NCI-H1694 (cell line): ENCODE measurements around the gene CD79B.
"Not testable (repeated sequence)": the region's sequence is repeated elsewhere in the genome, so short reads cannot be mapped to it uniquely, and the experiment has no call there.

Experiments
- DNase-seq: peaks from one replicate; lab custom pipeline; 2025; lab: John Stamatoyannopoulos, UW

CD79B gene

GRCh38 chr17:63930951-63931575 is 1.1 kb downstream of the CD79B start:
- no peak for DNase-seq

GRCh38 chr17:63929860-63930766 is 2.0 kb downstream of the CD79B start:
- DNase-seq: no peak

- no peak for DNase-seq
Observed at GRCh38 chr17:63928966-63929695, 3.0 kb downstream of the CD79B start.

- no peak for DNase-seq
Observed at GRCh38 chr17:63928172-63928666, 3.9 kb downstream of the CD79B start.

GRCh38 chr17:63927464-63928171 is 4.5 kb downstream of the CD79B start:
- no peak for DNase-seq

DNA sequence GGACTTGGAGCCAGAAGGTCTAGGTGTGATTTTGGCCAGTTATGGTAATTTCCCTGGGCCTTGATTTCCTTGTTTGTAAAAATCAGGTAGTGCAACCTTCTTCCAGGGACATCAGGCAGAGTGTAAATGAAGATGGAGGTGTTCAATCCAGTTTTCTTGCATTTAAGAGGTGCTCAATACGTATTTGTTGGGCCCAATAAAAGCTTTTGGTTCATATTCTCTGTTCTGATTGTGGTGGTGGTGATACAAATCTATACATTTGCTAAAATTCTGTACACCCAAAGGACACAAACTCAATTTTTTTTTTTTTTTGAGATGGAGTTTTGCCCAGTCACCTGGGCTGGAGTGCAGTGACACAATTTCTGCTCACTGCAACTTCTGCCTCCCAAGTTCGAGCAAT is 6.0 kb downstream of the CD79B start:
- DNase-seq: no peak

DNA sequence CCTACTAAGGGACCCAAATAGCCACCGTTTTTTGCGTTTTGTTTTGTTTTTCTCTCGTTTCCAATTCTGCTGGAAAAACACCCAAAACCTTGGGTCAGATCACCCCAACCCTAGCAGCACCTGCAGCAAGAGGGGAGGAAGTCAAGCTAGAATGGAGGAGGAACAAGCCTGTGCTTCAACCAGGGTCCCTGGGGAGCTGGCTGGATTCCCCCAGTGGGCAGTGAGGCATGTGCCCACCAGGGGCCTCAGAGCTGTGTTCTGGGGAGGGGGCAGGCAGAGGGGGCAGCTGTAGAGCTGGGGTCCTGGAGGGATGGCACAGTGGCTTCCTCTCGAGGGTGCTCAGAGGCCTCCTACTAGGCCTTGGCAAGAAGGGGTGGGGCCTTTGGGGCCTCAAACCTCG is 6.5 kb downstream of the CD79B start:
- DNase-seq: no peak

- not testable (repeated sequence) for DNase-seq
Observed at GRCh38 chr17:63922402-63922801, 9.7 kb downstream of the CD79B start.

- not testable (repeated sequence) for DNase-seq
Observed at GRCh38 chr17:63920779-63921178, 11.4 kb downstream of the CD79B start.

GRCh38 chr17:63920050-63920449 is 12.1 kb downstream of the CD79B start:
- DNase-seq: not testable (repeated sequence)

- DNase-seq: peak; percentile 46
Observed at GRCh38 chr17:63919311-63919723, 12.8 kb downstream of the CD79B start.

DNA sequence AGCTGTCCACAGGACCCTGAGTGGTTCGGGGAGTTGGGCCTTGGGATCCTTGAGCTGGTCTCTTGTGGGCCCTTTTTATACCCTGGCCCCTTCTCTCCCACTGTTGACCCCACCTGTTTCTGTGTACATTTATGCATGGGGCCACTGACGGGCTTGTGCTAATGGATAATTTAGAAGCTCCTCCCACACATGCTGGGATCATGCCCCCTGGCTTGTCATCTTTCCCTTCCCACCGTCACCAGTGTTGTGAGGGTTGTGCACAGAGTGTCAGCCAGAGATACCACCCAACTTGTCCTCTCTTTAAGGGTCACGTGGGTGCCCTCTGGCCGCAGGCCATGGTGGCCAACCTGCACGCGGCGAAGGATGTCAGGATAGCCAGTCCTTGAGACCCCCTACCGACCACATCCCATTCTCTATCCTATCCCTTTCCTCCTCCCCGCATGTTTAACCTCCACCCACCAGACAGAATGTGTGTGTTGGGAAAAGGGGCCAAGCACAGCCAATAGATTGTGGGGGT is 13.3 kb downstream of the CD79B start, which contains the start of gene GH1:
Gene GH1, minus strand, starts transcription at position 51 of the 517 bp plus-strand sequence. CDS start 63 bp downstream, outside the sequence.
- not testable (repeated sequence) for DNase-seq

- no peak for DNase-seq
Observed at GRCh38 chr17:63918305-63918704, 13.8 kb downstream of the CD79B start.

GRCh38 chr17:63917646-63918045 is 14.5 kb downstream of the CD79B start:
- DNase-seq: no peak

DNA sequence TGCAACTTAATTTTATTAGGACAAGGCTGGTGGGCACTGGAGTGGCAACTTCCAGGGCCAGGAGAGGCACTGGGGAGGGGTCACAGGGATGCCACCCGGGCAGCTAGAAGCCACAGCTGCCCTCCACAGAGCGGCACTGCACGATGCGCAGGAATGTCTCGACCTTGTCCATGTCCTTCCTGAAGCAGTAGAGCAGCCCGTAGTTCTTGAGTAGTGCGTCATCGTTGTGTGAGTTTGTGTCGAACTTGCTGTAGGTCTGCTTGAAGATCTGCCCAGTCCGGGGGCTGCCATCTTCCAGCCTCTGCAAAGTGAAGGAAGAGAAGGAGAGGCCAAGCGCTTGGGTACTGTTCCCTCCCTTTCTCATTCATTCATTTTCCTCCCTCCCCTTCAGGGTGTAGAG is 14.9 kb downstream of the CD79B start:
- DNase-seq: not testable (repeated sequence)

GRCh38 chr17:63916566-63917185 is 15.5 kb downstream of the CD79B start:
- DNase-seq: no peak

DNA sequence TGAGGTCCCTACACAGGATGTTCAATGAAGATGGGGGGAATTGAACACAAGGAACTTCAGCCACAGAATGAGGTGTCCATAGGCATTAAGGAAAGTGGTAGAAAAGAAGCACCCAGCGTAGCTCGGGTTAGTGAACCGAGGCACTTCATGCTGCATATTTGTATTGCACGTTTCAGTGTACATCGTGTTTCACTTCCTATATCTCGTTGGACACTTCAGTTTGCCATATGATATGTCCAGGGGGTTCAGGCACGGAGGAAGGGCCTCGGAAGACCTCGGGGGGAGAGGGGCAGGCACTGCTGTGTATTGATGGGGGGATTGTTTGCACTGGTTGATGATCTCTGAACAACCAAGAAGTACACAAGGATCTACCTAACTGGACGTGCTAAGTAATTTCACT is 16.4 kb downstream of the CD79B start:
- DNase-seq: not testable (repeated sequence)

DNA sequence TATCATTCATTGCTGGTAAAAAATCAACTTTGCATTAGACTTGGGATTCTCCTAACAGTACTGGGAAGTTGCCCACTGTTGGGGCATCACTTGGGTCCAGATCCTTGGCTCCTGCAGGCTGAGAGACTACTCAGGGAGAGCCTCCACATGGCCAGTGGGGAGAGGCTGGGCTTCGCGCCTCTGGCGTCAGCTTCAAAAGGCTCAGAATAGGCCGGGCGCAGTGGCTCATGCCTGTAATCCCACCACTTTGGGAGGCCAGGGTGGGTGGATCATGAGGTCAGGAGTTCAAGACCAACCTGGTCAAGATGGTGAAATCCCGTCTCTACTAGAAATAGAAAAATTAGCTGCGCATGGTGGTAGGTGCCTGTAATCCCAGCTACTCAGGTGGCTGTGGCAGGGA is 17.7 kb downstream of the CD79B start:
- DNase-seq: no peak

GRCh38 chr17:63911657-63912100 is 20.5 kb downstream of the CD79B start:
- peak; percentile 15 for DNase-seq

DNA sequence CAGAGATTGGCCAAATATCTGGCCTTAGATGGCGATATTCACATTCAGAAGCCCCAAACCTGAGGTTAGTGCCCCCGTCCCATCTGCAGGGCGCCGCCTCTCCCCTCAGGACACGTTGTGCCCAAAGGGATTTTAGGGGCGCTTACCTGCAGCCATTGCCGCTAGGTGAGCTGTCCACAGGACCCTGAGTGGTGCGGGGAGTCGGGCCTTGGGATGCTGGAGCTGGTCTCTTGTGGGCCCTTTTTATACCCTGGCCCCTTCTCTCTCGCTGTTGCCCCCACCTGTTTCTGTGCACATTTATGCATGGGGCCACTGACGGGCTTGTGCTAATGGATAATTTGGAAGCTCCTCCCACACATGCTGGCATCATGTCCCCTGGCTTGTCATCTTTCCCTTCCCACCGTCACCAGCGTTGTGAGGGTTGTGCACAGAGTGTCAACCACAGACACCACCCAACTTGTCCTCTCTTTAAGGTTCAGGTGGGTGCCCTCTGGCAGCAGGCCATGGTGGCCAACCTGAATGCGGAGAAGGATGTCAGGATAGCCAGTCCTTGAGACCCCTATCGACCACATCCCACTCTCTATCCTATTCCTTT is 21.0 kb downstream of the CD79B start, which contains the start of gene CSHL1:
Gene CSHL1, minus strand, starts transcription at position 218 of the 595 bp plus-strand sequence. Its CDS starts 62 bp downstream, at position 156.
- no peak for DNase-seq
